Liver (tissue), 3 donors: ENCODE data around the gene OR10A3.

Source experiments
- JUND ChIP-seq, 2 donors: IDR thresholded peaks; 2 replicates each; pipeline ENCODE4 v1.6.1; 2016; ENCODE audit warnings: antibody characterized with exemption in 2 of 2
- TF ChIP-seq, protein P1 (sequence below): fragments of 150-350 bp; IDR thresholded peaks from 2 replicates; pipeline ENCODE4 v1.5.1; 2017; ENCODE audit warnings: improper control_type of control experiment, low read depth, low read length; ENCODE audit not compliant: missing input control
- donor health status: healthy.
- donor health status: healthy.

DNA sequence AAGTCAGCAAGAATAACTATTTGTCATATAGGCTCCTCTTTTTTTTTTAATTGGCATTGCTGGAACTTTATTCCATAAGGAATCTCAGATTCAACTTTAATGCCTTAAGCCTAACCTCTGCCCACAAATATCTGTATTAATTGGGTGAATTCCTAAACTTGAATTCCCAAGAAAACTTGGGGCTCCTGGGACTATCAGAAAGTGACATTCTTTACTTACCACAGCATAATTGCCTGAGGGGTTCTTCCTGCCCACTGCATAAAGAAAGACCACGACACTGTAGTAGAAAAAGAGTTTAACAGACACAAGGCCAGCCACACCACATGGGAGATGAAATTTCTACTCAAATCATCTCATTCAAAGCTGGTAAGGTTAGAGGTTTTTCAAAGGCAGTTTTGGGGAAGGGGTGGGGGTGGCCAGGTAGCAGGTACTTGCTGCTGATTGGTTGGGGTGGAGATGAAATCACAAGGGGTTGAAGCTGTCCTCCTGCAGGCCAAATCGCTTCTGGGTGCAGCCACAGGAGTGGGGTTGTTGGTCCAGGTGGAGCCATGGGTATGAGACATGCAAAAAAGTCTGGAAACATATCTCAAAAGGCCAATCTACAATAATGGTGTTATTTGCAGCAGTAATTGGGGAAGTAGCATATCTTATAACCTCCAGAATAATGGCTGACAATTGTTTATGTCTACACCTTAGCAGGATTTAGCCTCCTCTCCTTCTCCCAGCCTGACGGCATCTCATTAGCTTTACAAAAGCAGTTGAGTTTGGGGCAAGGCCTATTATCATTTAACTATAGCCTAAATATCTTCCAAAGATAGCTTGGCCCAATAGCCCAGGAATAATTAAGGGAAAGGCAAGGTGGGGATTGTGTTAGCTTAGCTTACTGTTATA lies 28.5 kb upstream of the OR10A3 start:
- TF ChIP-seq, protein P1, sequence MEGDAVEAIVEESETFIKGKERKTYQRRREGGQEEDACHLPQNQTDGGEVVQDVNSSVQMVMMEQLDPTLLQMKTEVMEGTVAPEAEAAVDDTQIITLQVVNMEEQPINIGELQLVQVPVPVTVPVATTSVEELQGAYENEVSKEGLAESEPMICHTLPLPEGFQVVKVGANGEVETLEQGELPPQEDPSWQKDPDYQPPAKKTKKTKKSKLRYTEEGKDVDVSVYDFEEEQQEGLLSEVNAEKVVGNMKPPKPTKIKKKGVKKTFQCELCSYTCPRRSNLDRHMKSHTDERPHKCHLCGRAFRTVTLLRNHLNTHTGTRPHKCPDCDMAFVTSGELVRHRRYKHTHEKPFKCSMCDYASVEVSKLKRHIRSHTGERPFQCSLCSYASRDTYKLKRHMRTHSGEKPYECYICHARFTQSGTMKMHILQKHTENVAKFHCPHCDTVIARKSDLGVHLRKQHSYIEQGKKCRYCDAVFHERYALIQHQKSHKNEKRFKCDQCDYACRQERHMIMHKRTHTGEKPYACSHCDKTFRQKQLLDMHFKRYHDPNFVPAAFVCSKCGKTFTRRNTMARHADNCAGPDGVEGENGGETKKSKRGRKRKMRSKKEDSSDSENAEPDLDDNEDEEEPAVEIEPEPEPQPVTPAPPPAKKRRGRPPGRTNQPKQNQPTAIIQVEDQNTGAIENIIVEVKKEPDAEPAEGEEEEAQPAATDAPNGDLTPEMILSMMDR, result no peak
- no peak for TF ChIP-seq JUND (IDR thresholded peaks at IDR 0.05)
